Naive thymus-derived CD8-positive, alpha-beta T cell (primary cell): ENCODE measurements around the gene C4A. TPM values are rescaled to one million over a fixed set of nuclear protein-coding genes. Genes with fewer than 3 reads are reported as not detected.
"Not testable (repeated sequence)": the region's sequence is repeated elsewhere in the genome, so short reads cannot be mapped to it uniquely, and the experiment has no call there.

Source experiments
- ATAC-seq, 2 donors: fragments of 150-1000 bp; cut with Tn5 transposase in 1 of 2; sonication (Bioruptor Pico), chemical (Tn5 transposase) in 1 of 2; 1 replicate in 1 of 2; 2 replicates in 1 of 2; pipeline ENCODE4 v1.10.0; 2021; ENCODE audit warnings: mild to moderate bottlenecking in 2 of 2, moderate library complexity in 2 of 2
- POLR2A ChIA-PET: fragments of 350-600 bp; sonication (Branson Sonifier 250); formaldehyde crosslinking; loops from one replicate; lab custom pipeline; 2021; ENCODE audit warnings: antibody characterized with exemption; lab: Charles Lee
- DNase-seq, 10 donors: peaks; one replicate each; pipeline versions ENCODE4 v3.0.0 to v3.0.0-alpha.2; 2020 to 2022
- H3K27ac Mint-ChIP-seq, 10 donors: one replicate each; pipeline ENCODE4 v1.8.0; 2020 to 2022; ENCODE audit warnings: mild to moderate bottlenecking in 10 of 10, mixed read lengths in 10 of 10, moderate library complexity in 4 of 10, inconsistent platforms in 1 of 10
- H3K27me3 Mint-ChIP-seq, 5 donors: one replicate each; pipeline ENCODE4 v1.8.0; 2021 to 2022; ENCODE audit warnings: mixed read lengths in 5 of 5
- H3K36me3 Mint-ChIP-seq, 3 donors: one replicate each; pipeline ENCODE4 v1.8.0; 2020 to 2022; ENCODE audit warnings: mixed read lengths in 3 of 3, mild to moderate bottlenecking in 2 of 3, inconsistent platforms in 1 of 3
- H3K4me1 Mint-ChIP-seq, 4 donors: one replicate each; pipeline ENCODE4 v1.8.0; 2021 to 2022; ENCODE audit warnings: mixed read lengths in 4 of 4
- H3K4me3 Mint-ChIP-seq, 10 donors: one replicate each; pipeline ENCODE4 v1.8.0; 2020 to 2022; ENCODE audit warnings: mild to moderate bottlenecking in 10 of 10, mixed read lengths in 10 of 10, moderate library complexity in 6 of 10, inconsistent platforms in 1 of 10
- H3K9me3 Mint-ChIP-seq, 9 donors: one replicate each; pipeline ENCODE4 v1.8.0; 2020 to 2022; ENCODE audit warnings: mixed read lengths in 9 of 9, mild to moderate bottlenecking in 3 of 9, inconsistent platforms in 1 of 9, moderate library complexity in 1 of 9
- polyA plus RNA-seq, 3 donors: library from polyadenylated mRNA; unstranded; fragments of 300-500 nt; fragmentation: Illumina TruSeq; gene quantifications; one replicate each; pipeline ENCODE4 v1.2.3, GENCODE V29; 2021
- total RNA-seq, 8 experiments: library from RNA in 2 of 8; stranded (reverse) in 2 of 8; gene quantifications; one replicate each; pipeline ENCODE4 v1.2.3 and lab custom pipeline; 2021 to 2026

Gene C4A
- total and polyA plus RNA-seq, 5 experiments from 2014 or later = 0.81 to 6.0 (median 5.9) TPM; not detected in 2

- H3K9me3 Mint-ChIP-seq, H3K36me3 Mint-ChIP-seq, ATAC-seq, POLR2A ChIA-PET, H3K4me3 Mint-ChIP-seq, H3K27me3 Mint-ChIP-seq, H3K4me1 Mint-ChIP-seq, DNase-seq, H3K27ac Mint-ChIP-seq: not testable (repeated sequence)
Observed at GRCh38 chr6:32040299-32041049, 58.6 kb downstream of the C4A start.

GRCh38 chr6:32041050-32041321, 59.1 kb downstream of the C4A start:
- H3K9me3 Mint-ChIP-seq, POLR2A ChIA-PET, ATAC-seq, DNase-seq, H3K27me3 Mint-ChIP-seq, H3K4me3 Mint-ChIP-seq, H3K4me1 Mint-ChIP-seq, H3K27ac Mint-ChIP-seq, H3K36me3 Mint-ChIP-seq: not testable (repeated sequence)

GRCh38 chr6:32041385-32041784, 59.5 kb downstream of the C4A start:
- H3K4me1 Mint-ChIP-seq, H3K36me3 Mint-ChIP-seq, H3K27me3 Mint-ChIP-seq, POLR2A ChIA-PET, H3K27ac Mint-ChIP-seq, ATAC-seq, H3K9me3 Mint-ChIP-seq, H3K4me3 Mint-ChIP-seq, DNase-seq: not testable (repeated sequence)

- H3K27me3 Mint-ChIP-seq, H3K27ac Mint-ChIP-seq, POLR2A ChIA-PET, H3K36me3 Mint-ChIP-seq, H3K9me3 Mint-ChIP-seq, DNase-seq, ATAC-seq, H3K4me1 Mint-ChIP-seq, H3K4me3 Mint-ChIP-seq: not testable (repeated sequence)
Observed at GRCh38 chr6:32042276-32042675, 60.4 kb downstream of the C4A start.

- H3K27ac Mint-ChIP-seq, H3K27me3 Mint-ChIP-seq, H3K9me3 Mint-ChIP-seq, ATAC-seq, POLR2A ChIA-PET, H3K4me3 Mint-ChIP-seq, DNase-seq, H3K4me1 Mint-ChIP-seq, H3K36me3 Mint-ChIP-seq: not testable (repeated sequence)
Observed at GRCh38 chr6:32043589-32044380, 61.9 kb downstream of the C4A start.

GRCh38 chr6:32044916-32045315, 63.1 kb downstream of the C4A start:
- H3K36me3 Mint-ChIP-seq, H3K9me3 Mint-ChIP-seq, POLR2A ChIA-PET, H3K27me3 Mint-ChIP-seq, H3K4me3 Mint-ChIP-seq, H3K4me1 Mint-ChIP-seq, H3K27ac Mint-ChIP-seq, ATAC-seq, DNase-seq: not testable (repeated sequence)

GRCh38 chr6:32045811-32046449, 64.1 kb downstream of the C4A start:
- no peak overlapping the region for H3K4me3 Mint-ChIP-seq
- POLR2A ChIA-PET = interaction anchor here (0.5 kb wide), 1 partner anchor 151 kb away, joined by 5 read pairs; no protein-coding TSS in a partner anchor
- ATAC-seq (no peak), DNase-seq (no peak)
- H3K27ac Mint-ChIP-seq = no peak overlapping the region
- H3K4me1 Mint-ChIP-seq = peaks cover 0 to 9% (median 5%) of the 10 kb centered on the region in 4 donors
- H3K27me3 Mint-ChIP-seq = no peaks in the 10 kb centered on the region
- no peaks in the 10 kb centered on the region for H3K9me3 Mint-ChIP-seq
- H3K36me3 Mint-ChIP-seq = no peaks in the 10 kb centered on the region

GRCh38 chr6:32046450-32047083, 64.7 kb downstream of the C4A start:
- H3K27ac Mint-ChIP-seq = peak overlapping the region in 1 of 10 donors; percentile 43
- peaks cover 0 to 10% (median 5%) of the 10 kb centered on the region in 4 donors for H3K4me1 Mint-ChIP-seq
- no peaks in the 10 kb centered on the region for H3K36me3 Mint-ChIP-seq
- no peak overlapping the region for H3K4me3 Mint-ChIP-seq
- no peaks in the 10 kb centered on the region for H3K27me3 Mint-ChIP-seq
- DNase-seq (no peak), ATAC-seq (no peak)
- no peaks in the 10 kb centered on the region for H3K9me3 Mint-ChIP-seq
- POLR2A ChIA-PET = interaction anchor here (0.5 kb wide), 1 partner anchor 150 kb away, joined by 5 read pairs; no protein-coding TSS in a partner anchor

GRCh38 chr6:32047084-32047478, 65.2 kb downstream of the C4A start:
- POLR2A ChIA-PET = no interaction called here
- Mint-ChIP-seq H3K9me3 (no peaks in the 10 kb centered on the region), H3K4me1 (peaks cover 0 to 10% (median 5%) of the 10 kb centered on the region in 4 donors), H3K36me3 (no peaks in the 10 kb centered on the region), H3K27me3 (no peaks in the 10 kb centered on the region), H3K4me3 (no peak overlapping the region), H3K27ac (no peak overlapping the region)
- ATAC-seq (no peak), DNase-seq (no peak)

GRCh38 chr6:32047539-32047854, 65.6 kb downstream of the C4A start:
- Mint-ChIP-seq H3K36me3 (no peaks in the 10 kb centered on the region), H3K4me1 (peaks cover 0 to 10% (median 5%) of the 10 kb centered on the region in 4 donors), H3K4me3 (peak overlapping the region in 1 of 10 donors; percentile 53), H3K9me3 (no peaks in the 10 kb centered on the region), H3K27me3 (no peaks in the 10 kb centered on the region), H3K27ac (no peak overlapping the region)
- ATAC-seq = no peak
- POLR2A ChIA-PET = no interaction called here
- DNase-seq = no peak

GRCh38 chr6:32047855-32048766, 66.3 kb downstream of the C4A start:
- ATAC-seq = peak; percentile 80 to 95
- peak; percentile 21 to 76 (median 60) for DNase-seq
- H3K9me3 Mint-ChIP-seq = no peaks in the 10 kb centered on the region
- H3K36me3 Mint-ChIP-seq = no peaks in the 10 kb centered on the region
- peak overlapping the region in 3 of 10 donors; percentile 45 to 65 (median 53) for H3K4me3 Mint-ChIP-seq
- H3K27me3 Mint-ChIP-seq = no peaks in the 10 kb centered on the region
- H3K4me1 Mint-ChIP-seq = peaks cover 0 to 10% (median 5%) of the 10 kb centered on the region in 4 donors
- POLR2A ChIA-PET = no interaction called here
- peak overlapping the region in 4 of 10 donors; percentile 27 to 80 (median 49) for H3K27ac Mint-ChIP-seq

GRCh38 chr6:32049149-32049548, 67.3 kb downstream of the C4A start:
- H3K36me3 Mint-ChIP-seq, H3K27me3 Mint-ChIP-seq, H3K9me3 Mint-ChIP-seq, DNase-seq, ATAC-seq, H3K4me3 Mint-ChIP-seq, POLR2A ChIA-PET: not testable (repeated sequence)
- H3K4me1 Mint-ChIP-seq = peaks cover 0 to 10% (median 6%) of the 10 kb centered on the region in 4 donors
- peak overlapping the region in 2 of 10 donors; percentile 56 to 85 for H3K27ac Mint-ChIP-seq
